Islet precursor cell (in vitro differentiated cells): ENCODE data around the gene PARL.

Experiments used
- DNase-seq: peaks from one replicate; pipeline ENCODE4 v3.0.0-alpha.2; 2018

The PARL gene

DNA sequence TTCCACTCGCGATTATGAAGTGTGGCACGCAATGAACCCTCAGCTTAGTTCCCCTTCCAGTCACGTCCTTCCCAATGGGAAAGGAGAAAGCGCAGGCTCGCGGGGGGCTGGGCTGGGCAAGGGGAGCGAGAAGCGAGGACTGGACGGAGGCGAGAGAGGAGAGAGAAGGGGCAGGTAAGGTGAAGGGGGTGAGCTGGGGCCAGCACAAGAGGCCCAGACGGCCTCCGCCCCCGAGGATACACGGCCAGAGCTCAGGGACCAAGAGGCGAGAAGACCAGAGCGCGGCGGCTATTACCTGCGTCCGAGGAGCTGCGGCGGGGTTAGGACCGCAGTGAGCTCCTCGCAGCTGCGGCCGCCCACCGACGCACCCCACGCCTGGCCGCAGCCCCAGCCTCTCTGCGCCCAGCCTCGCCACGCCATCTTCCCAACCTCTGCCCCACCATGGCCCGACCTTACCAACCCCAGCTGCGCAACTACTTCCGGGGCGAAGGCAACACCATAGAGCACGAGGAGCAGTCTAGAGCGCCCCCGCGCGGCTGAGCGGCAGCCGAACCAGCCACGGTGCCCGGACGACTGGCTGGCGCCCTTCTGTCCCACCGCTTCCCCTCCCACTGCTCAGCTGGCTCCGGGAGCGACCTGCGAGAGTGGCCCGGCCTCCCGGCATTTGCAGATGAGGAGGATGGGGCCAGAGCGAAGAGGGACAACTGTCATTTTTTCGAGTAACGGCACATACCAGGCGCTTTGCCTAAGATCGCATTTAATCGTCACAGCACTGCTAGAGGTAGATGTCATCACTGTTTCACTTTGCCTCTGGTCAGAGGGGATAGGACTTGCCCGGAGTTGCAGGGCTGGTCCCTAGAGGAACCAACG lies at the start of gene PARL:
PARL (minus strand) TSS at position 454 of the 870 bp plus-strand sequence; CDS start at position 420, 34 bp downstream.
- DNase-seq, result peak; percentile 98

GRCh38 chr3:183933160-183933559 lies 48.5 kb upstream of the PARL start:
- no peak for DNase-seq

- DNase-seq, result no peak
Observed at GRCh38 chr3:183931881-183932280, 47.2 kb upstream of the PARL start.

DNA sequence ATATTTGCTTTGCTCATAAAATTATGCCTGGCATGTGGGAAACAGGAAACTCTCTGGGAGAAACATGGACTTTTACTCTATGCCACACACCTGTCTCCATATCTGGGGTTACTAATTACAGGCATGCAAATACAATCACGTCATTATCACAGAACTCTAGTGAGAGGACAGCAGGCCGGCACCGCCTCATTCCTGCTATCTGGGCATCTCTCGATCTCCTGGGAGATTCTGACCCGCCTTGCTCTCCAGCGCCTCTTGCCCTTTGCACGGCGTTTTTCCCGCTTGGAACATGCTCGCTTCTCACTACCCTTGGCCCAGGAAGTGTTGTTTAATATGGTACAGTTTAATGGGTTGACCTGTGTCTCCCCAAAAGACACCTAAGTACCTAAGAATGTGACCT lies 45.4 kb upstream of the PARL start:
- no peak for DNase-seq

DNA sequence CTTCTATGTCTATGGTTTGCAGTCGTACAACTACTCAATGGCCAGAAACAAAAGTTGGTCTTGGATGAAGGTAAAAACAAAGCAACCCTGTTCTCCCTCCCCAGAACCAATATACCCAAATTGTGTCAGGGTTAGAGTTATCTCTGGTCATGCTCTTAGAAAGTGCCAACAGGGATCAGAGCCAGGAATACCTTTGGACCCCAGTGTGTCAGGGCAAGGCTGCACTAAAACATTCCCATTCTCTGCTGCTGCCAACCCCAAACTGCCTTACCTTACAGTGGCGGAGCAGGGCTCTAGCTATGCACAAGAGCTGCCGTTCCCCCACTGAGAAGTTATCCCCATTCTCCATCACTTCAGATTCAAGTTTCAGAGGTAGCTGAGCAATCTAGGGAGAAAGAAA lies 42.4 kb upstream of the PARL start:
- DNase-seq, result no peak

DNA sequence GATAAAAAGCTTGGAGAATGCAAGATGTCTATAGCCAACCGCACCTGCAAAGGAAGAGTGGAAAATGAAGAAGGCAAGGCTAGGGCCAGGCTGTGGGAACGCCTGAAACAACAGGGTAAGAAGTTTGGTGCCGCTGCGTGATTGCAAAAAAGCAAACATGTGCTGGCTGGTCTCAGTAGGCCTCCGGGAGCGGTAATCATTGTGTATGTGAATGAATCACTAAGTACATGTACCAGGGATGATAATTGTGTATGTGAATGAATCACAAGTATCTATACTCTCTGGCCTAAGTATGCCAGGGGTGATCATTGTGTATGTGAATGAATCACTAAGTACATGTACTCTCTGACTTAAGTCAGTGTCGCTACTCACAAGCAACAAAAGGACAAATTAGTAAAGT lies 40.3 kb upstream of the PARL start:
- no peak for DNase-seq

- DNase-seq, result no peak
Observed at GRCh38 chr3:183924543-183924942, 39.9 kb upstream of the PARL start.

DNA sequence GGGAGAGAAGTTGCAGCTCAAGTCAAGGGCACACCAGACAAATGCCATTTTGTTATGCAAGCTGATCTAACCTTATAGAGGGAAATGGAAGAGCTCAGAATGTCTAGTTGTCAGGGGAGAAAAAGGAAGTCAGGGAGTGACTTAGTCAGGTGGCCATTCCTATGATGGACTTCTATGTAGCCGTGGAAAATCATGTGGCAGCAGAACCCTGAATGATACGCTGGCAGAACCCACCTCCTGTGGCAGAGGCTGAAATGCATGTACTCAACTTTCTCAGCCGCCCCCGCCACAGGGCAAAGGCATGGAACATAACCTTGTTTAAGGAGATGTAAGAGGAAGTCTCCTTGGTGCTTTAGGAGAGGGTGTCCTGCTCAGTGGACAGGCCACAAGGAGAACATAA lies 37.7 kb upstream of the PARL start:
- no peak for DNase-seq

DNA sequence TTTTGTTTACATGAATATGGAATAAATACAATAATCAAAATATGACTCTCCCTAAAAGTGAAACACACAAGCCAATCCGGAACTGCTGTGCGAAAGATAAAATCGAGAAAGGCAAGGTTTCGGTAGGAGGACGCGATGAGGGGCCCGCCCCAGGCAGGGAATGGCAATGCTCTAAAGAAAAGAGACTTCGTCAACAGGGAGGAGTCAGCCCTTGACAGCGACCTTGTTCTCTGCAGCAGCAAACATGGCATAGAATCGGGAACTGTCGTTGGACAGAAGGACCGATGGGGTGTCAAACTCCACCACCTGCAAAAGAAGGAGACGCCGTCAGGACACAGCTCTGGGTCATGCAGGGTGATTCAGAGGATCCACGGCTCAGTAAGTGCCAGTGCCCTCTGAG lies 36.4 kb upstream of the PARL start:
- DNase-seq, result no peak

GRCh38 chr3:183920416-183920815 lies 35.7 kb upstream of the PARL start:
- DNase-seq, result no peak

DNA sequence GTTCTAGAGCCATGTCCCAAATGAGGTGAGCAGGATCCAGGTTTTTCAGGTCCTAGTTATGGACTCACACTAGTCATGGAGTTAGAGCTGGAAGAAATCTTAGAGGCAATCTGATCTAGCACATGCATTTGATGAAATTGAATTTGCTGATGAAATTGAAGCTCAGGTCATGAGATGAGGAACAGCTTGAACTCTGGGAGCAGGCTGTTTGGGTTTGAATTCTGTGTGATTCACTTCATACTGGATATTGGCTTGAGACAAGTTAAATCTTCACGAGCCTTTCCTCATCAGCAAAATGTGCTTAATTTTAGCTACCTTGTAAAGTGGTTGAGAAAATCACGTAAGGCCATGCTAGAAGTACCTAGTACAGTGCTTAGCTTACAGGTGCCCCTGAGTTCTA lies 33.5 kb upstream of the PARL start:
- no peak for DNase-seq

DNA sequence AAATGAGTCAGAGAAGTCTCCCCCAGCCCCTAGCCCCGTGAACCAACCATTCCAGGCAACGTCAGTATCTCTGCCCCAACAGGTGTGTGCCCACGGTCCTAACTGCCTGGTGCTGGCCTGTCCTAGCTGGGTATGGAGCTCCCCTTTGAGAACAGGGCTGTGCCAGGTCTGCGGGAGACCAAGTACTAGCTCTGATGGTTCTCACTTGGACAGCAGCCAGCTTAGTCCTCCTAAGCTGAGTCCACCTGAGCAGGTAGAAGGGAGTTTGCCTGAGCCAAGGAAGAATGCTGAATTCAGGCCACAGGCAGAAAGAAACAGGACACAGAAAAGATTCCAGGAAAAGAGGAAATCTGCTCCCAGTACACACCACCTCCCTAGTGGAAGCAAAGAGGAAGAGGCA lies 33.1 kb upstream of the PARL start:
- no peak for DNase-seq

- DNase-seq, result no peak
Observed at GRCh38 chr3:183914856-183915255, 30.2 kb upstream of the PARL start.

- no peak for DNase-seq
Observed at GRCh38 chr3:183913580-183913920, 28.9 kb upstream of the PARL start.

DNA sequence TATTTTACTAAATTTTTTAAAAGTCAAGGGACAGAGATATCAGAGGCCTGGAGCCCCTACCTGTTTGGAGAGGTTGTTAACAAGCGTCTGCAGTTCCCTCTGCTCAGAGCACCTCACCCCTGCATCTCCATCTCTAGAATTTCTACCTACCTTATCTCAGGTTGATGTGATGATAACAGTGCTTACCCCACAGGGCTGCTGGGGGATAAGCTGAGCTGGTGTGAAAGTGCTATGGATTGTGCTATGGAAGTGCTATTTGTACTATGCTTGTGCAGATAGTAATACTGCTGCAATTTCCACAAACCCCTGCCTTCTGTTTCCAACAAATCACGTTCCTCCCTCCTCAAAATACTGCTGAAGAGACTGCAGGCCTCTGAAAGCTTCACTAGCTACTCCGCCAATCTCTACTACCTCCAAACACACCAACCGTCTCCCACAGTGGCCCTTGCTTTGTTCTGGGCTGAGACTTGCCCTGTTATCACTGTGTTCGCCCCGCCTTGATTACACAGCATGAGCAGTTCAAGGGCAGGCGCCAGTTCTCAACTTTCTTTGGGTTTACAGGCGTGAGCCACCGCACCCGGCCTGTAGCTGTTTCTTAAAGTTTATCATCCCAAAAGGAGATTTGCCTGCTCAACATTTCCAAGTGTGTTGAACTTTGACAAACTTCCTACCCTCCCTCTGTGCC lies 28.4 kb upstream of the PARL start:
- no peak for DNase-seq

DNA sequence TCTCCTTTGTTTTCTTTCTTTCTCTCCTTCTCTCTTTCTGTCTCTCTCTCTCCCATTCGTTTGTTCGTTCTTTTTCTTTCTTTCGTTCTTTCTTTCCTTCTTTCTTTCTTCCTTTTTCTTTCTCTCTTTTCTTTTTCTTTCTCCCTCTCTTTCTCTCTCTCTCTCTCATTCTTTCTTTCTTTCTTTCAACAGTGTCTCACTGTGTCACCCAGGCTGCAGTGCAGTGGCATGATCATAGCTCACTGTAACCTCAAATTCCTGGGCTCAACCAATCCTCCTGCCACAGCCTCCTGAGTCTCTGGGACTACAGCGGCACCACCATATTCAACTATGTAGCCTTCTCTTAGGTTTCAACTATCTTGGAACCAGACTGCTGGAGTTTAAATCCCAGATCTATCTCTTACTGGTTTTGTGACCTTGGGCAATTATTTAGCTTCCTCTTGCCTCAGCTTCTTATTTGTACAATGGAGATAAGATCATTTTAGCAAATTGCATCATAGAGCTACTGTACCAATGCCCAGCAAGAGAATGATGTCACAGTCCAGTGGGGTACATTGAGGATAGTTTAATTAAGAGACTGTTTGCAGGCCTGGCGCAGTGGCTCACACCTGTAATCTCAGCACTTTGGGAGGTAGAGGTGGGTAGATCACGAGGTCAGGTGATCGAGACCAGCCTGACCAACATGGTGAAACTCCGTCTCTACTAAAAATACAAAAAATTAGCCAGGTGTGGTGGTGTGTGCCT lies 27.3 kb upstream of the PARL start:
- no peak for DNase-seq

DNA sequence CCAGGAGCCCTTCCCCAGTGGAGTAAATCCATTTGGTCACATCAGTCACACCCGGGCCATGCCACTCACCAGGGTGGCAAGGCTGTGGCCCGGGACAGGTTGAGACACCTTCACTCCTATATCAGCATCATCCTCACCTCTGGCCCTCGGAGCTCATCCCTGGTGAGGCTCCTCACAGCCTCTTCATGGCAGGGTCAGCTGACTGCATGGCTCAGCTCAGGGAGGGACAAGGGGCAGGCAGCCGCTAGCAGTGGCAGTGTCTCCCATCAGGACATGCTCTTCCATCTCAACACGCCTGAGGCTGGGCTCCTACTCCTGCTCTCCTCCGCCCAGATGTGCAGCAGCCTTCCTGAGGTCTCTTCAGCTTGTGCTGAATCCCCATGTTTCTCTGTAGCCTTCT lies 26.4 kb upstream of the PARL start:
- no peak for DNase-seq

GRCh38 chr3:183909030-183909600 lies 24.4 kb upstream of the PARL start:
- DNase-seq, result no peak

DNA sequence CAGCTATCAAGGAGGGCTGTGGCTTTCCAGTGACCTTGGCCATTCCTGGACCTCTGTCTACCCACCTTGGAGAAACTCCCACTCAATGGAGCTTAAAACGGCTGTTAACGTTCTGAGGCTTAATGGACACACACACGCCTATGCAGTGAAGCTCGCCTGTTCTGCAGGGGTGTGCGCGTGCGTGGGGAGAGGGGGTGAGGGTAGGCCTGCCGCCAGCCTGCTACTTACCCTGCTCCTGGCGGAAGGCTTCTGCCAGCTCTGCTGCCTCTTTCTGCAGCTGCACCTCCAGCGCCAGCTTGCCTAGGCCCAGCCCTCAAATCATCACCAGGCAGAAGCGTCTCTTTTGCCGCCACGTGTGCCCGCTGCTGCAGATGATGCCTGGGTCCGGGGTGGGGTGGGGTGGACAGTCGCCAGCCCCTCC lies 23.2 kb upstream of the PARL start:
- no peak for DNase-seq

DNA sequence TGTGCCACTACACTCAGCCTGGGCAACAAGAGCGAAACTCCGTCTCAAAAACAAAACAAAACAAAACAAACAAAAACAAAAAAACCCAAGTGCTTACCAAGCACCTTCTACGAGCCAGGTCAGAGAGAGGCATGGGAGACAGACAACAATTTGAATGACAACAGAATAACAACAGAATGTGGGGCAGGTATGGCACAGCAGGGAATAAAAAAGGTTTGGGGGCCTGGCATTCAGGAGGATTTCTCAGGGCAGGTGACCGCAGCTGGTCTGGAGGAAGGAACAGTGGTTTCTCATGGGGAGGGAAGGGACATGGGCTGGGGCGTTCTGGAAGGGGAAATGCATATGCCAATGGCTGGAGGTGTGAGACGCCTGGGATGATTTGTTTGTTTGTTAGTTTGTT lies 22.5 kb upstream of the PARL start:
- DNase-seq, result no peak

GRCh38 chr3:183906234-183906921 lies 21.7 kb upstream of the PARL start:
- no peak for DNase-seq

GRCh38 chr3:183904833-183905780 lies 20.4 kb upstream of the PARL start:
- DNase-seq, result peak; percentile 61
